Measurements from ENCODE around the gene PCA3. TPM values are rescaled to one million over a fixed set of nuclear protein-coding genes. Genes with fewer than 3 reads are reported as not detected.
A peak's percentile ranks its signal among the peaks of the same experiment; 100 is the strongest.

The PCA3 gene
- total and polyA plus RNA-seq, 2 experiments from 2014 or later = not detected

DNA sequence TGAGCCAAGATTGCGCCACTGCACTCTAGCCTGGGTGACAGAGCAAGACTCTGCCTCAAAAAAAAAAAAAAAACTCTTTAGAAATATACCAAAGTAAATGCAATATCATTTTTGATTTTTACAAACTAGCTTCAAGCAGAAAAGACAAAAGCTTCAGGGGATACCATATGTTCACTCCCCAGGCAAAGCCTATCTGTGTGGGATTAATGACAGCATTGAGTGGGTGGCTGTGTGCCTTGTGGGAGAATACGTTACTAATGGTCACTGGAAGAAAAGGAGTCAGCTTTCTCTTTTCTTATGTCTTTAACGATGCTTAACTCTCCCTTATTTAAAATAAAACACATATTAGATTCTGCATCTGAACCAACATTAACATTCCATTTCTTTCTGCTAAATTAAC, 1.9 kb downstream of the PCA3 start:
- no peaks in the 10 kb centered on the region for H3K36me3 ChIP-seq
- no peaks in the 10 kb centered on the region for H3K4me1 ChIP-seq (ENCODE audit: low read depth)
- no peaks in the 10 kb centered on the region for H3K27me3 ChIP-seq
- H3K9me3 ChIP-seq (ENCODE audit: low read depth) = no peaks in the 10 kb centered on the region
- no peak for DNase-seq (ENCODE audit: low read depth in 1 of 2, low spot score in 1 of 2)
- H3K27ac ChIP-seq = no peak overlapping the region
- TF ChIP-seq CTCF (IDR thresholded peaks at IDR 0.05; ENCODE audit: low read depth, low read length) = no peak
- H3K4me3 ChIP-seq = no peak overlapping the region

DNA sequence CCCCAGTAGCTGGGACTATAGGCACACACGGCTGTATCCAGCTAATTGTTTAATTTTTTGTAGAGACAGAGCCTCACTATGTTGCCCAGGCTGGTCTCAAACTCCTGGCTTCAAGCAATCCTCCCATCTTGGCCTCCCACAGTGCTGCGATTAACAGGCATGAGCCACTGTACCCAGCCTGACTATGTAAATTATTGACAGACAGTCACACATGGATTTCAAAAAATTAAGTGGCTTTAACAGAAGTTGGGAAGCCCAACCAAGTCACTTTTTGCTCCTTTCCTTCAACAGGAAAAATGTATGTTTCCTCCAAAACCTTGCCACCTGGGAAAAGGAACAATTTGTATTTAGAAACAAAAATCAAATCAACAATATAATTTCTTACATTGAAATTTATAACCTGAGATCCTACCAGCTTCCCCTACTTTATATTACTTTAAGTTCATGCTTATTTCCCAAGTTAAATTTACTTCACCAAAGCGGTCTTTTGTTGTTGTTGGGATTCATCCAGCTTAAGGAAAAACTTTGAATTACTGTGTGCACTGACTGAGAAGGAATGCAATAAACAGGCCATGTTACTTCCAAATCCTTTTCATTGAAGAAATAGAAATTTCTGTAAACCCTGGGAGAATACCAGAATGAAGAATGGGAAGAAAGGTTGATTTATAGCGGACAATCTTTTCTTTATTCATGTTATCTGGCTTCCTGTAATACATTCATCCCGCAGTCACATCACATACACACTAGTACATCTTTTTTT, 8.6 kb downstream of the PCA3 start:
- Histone ChIP-seq H3K4me1 (ENCODE audit: low read depth) (no peaks in the 10 kb centered on the region), H3K27me3 (no peaks in the 10 kb centered on the region), H3K36me3 (no peaks in the 10 kb centered on the region), H3K4me3 (no peak overlapping the region), H3K9me3 (ENCODE audit: low read depth) (no peaks in the 10 kb centered on the region), H3K27ac (no peak overlapping the region)
- TF ChIP-seq CTCF (IDR thresholded peaks at IDR 0.05; ENCODE audit: low read depth, low read length) = no peak
- DNase-seq (ENCODE audit: low read depth in 1 of 2, low spot score in 1 of 2) = peak in 1 of 2 donors; percentile 13

- H3K4me3 ChIP-seq = no peak overlapping the region
- no peaks in the 10 kb centered on the region for H3K4me1 ChIP-seq (ENCODE audit: low read depth)
- no peak for TF ChIP-seq CTCF (IDR thresholded peaks at IDR 0.05; ENCODE audit: low read depth, low read length)
- H3K27me3 ChIP-seq = no peaks in the 10 kb centered on the region
- no peak for DNase-seq (ENCODE audit: low read depth in 1 of 2, low spot score in 1 of 2)
- H3K27ac ChIP-seq = no peak overlapping the region
- no peaks in the 10 kb centered on the region for H3K9me3 ChIP-seq (ENCODE audit: low read depth)
- H3K36me3 ChIP-seq = no peaks in the 10 kb centered on the region
Measured at GRCh38 chr9:76784881-76785280, 20.6 kb downstream of the PCA3 start.

- Histone ChIP-seq H3K9me3 (ENCODE audit: low read depth) (no peaks in the 10 kb centered on the region), H3K4me1 (ENCODE audit: low read depth) (no peaks in the 10 kb centered on the region), H3K4me3 (no peak overlapping the region), H3K27ac (no peak overlapping the region), H3K27me3 (no peaks in the 10 kb centered on the region), H3K36me3 (no peaks in the 10 kb centered on the region)
- TF ChIP-seq CTCF (IDR thresholded peaks at IDR 0.05; ENCODE audit: low read depth, low read length) = no peak
- DNase-seq (ENCODE audit: low read depth in 1 of 2, low spot score in 1 of 2) = no peak
Measured at GRCh38 chr9:76785501-76785900, 21.3 kb downstream of the PCA3 start.

- H3K9me3 ChIP-seq (ENCODE audit: low read depth) = no peaks in the 10 kb centered on the region
Measured at GRCh38 chr9:76787677-76788076, 23.4 kb downstream of the PCA3 start.

More at GRCh38 chr9:76787677-76788076, 23.4 kb downstream of the PCA3 start:
- H3K4me3 ChIP-seq = no peak overlapping the region
- no peaks in the 10 kb centered on the region for H3K36me3 ChIP-seq
- H3K27me3 ChIP-seq = no peaks in the 10 kb centered on the region
- no peak overlapping the region for H3K27ac ChIP-seq
- H3K4me1 ChIP-seq (ENCODE audit: low read depth) = no peaks in the 10 kb centered on the region
- DNase-seq (ENCODE audit: low read depth in 1 of 2, low spot score in 1 of 2) = no peak
- TF ChIP-seq CTCF (IDR thresholded peaks at IDR 0.05; ENCODE audit: low read depth, low read length) = no peak

Data from cardiac muscle cell (in vitro differentiated cells and primary cell).